Activated CD4-positive, alpha-beta T cell treated with anti-CD3 and anti-CD28 coated beads for 24 hours (primary cell): ENCODE data around the gene MKLN1.

Source experiments
- DNase-seq, 2 donors: peaks; one replicate each; pipeline ENCODE4 v3.0.0-alpha.2; 2020; ENCODE audit warnings: low read depth in 2 of 2

MKLN1 gene

DNA sequence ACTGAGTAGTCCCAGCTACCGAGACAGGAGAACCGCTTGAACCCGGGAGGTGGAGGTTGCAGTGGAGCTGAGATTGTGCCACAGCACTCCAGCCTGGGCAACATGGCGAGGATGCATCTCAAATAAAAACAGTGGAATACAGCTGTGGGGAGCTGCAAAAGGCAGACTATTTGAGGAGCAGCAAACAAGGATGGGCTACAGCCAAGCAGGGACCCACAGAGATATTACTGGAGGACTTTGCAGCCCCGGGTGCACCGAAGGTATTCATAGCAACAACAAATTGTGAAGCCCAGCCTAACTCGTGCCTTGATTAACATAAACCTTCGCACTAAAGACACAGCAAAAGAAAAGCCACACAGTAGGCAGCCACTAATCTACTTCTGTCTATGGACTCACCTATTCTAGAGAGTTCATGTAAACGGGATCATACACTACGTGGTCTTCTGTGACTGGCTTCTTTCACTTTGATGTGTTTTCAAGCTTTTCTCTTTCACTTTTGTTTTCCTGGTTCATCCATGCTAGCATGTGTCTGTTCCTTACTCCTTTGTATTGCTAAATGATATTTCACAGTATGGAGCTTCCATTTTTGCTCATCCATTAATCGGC is 194.8 kb downstream of the MKLN1 start:
- DNase-seq: no peak

DNA sequence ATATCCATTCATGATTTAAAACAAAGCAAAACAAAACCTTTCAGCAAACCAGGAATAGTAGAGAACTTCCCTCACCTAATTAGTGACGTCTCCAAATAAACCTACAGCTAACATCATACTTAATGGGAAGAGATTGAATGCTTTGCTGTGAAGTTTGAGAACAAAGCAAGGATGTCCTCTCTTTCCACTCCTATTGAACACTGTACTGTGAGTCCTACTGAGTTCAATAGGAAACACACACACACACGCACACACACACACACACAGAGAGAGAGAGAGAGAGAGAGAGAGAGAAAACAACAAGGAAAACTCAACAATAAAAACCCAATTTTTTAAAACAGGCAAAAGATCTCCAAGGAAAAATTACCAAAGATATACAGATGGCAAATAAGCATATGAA is 196.4 kb downstream of the MKLN1 start:
- DNase-seq: no peak

DNA sequence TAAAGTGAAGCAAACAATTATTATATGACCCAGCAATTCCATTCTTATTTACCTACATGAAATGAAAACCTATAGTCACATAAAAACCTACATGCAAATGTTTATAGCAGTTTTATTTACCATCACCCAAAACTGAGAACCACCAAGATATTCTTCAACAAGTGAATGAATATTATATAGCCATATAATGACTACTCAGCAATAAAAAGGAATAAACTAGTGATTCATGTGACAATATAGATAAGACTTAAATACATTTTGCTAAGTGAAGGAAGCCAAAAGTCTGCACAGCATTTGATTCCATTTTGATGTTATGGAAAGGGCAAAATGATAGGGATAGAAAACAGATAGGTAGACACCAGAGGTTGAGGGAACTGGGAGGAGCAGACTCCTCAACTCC is 197.0 kb downstream of the MKLN1 start:
- DNase-seq: no peak

DNA sequence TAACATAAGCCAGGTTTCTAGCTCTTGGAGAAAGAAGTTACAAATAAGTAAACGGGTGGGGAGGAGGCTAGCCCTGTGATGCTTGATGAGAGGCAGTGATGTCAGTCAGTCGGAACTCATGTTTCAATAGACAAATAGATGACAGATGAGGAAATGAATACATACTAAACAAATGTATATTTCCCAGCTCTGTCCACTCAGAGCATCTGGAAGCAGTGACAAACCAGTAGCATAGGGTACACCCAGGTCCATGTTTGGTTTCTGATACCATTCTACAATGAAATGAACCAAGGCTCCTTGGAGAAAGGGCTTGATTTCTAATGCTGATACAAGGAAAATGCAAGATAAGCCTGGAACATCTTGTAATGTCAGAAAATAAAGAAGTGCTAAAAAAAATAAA is 198.1 kb downstream of the MKLN1 start:
- no peak for DNase-seq

DNA sequence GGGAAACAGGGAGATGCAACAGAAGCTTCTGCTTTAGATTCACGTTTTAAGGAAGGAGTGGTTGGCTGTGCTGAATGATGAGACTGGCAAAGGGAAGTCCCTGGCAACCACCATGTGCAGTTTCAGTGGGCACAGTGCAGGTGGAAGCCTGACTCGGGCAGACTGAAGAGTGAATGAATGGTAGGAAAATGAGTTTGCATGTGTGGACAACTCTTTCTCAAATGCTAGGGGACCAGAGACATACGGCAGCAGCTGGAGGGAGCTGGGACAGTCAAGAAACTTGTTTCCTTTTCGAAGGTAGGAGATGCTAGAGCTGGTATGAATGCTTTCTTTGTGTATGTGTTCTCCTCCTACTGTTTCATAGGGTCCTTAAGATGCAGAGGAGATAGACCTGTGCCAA is 199.8 kb downstream of the MKLN1 start:
- DNase-seq: no peak

DNA sequence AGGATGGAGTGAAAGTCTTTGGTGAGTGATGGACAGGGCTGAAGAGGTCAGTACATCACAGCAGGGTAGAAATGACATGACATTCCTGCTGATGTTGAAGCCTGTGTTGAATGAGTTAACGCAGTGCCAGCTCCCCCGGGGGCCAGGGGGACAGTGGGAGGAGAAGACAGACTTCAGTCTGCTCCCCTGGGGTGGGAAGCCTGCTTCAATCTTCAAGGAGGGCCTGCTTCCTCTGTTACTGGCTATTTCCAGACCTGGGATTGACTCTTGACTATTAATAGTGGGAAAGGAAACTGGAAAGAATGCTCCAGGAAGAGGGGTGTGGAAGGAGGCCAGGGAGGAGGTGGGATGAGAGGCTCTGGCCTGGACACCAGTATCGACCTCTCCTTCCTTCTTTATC is 201.5 kb downstream of the MKLN1 start:
- no peak for DNase-seq

DNA sequence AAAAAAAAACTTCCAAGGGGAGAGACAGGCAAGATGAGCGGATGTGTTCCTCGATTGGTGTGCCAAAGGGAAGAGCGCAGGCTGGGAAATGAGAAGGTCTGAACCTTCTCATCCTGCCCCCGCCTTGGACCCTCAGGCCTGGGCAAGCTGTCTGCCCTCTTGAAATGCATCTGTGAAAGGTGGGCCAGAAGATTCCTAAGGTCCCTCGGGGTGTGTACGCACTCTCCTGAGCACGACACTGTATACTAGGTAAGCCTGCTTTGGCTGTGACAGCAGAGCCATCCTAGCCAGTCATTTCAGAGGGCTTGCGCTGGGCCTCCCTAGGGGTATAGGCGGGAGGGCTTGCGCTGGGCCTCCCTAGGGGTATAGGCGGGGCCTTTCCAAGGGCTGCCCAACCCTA is 201.9 kb downstream of the MKLN1 start:
- no peak for DNase-seq

DNA sequence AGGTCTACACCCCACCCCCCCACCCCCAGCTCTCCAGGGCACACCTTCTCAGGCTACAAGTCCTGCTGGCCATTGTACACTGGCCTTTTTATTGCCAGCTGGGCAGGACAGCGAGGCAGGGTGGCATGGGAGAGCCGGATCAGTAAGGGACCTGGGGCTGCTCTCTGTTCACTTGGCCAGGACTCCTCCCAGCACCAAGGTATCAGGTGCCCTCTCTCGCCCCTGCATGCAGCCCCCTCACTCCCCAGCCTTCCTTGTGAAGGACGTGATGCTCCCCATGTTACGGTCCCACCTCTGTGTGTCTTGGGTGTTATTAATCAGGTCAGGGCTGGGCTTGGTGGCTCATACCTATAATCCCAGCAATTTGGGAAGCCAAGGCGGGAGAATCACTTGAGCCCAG is 202.5 kb downstream of the MKLN1 start:
- DNase-seq: no peak

DNA sequence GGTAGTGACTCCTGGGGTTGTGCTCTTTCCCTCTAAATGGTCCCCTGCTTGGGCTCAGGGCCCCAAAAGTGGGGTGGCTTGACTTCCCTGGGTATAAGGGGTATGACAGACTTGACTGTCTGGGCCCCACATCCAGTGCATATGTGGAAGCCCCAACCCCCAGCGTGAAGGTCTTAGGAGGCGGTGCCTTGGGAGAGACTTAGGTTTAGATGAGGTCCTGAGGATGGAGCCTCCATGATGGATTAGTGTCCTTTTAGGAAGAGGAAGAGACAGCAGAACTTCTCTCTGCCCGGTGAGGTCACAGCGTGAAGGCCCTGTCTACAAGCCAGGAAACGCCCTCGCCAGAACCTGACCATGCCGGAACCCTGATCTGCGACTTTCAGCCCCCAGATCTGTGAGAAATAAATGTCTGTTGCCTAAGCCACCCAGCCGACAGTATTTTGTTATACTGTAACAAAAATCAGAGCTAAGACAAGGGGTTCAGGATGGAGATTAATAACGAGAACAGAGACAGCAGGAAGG is 205.0 kb downstream of the MKLN1 start:
- DNase-seq: no peak

DNA sequence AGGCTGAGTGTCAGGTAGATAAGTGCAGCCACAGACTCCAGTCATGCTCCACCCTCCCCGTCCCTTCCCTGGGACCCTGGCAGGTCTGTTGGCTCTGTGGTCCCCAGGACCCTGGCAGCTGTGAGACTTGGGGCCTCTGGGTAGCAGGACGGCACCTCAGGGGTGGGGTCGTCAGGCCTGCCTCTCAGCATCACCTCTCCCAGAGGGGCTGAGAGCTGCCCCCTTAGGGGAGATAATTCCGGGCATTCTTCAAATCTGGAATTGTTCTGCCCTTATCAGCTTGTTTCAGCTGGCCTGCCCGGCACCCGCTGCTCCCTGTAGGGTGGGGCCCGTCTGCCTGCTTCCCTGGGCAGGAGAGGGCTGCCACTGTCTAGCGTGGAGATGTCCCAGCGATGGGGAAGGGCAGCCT is 205.5 kb downstream of the MKLN1 start:
- no peak for DNase-seq

DNA sequence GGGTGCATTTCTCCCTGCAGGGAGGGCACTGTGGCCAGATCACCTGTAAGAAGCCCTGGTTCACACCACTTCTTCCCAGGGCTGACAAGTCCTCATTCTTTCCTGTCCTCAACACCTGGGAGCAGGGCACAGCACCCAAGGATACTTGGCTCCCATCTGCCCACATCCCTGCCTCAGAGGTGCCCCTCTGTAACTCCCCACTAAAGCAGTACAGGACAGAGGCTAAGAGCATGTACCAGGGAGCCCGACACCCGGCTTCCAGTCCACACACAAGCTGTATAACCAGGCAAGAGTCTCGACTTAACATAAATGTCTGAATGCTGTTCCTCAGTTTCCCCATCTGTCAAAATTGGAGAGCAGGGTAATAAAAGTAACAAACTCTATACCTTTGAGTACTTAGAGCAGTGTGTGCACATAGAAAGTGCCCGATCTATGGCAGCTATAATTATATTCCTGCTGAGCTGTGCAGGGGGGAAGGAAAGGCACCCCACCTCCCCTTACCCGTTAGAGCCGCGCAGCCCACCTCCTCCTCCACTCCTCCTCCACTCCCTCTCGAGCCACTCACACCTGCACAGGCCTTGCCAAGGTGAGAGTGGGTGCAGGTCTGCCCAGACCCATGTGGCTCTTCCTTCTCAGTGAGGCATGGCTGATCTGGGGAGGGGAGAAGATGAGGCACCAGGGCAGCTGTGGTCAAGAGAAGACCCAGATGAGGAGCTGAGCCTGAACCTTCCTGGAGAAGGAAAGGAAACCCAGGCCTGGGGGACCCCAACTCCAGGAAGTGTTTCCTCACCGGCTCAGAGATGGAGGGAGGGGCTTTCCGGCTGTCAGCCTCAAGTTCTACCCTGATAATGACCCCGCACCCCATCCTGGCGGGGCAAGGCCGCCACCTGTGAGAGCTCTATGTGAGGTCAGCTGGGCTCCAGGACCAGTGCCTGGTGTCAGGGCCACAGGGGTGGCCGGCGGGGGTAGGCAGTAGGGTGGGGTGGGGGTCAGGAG is 206.2 kb downstream of the MKLN1 start:
- DNase-seq: no peak

DNA sequence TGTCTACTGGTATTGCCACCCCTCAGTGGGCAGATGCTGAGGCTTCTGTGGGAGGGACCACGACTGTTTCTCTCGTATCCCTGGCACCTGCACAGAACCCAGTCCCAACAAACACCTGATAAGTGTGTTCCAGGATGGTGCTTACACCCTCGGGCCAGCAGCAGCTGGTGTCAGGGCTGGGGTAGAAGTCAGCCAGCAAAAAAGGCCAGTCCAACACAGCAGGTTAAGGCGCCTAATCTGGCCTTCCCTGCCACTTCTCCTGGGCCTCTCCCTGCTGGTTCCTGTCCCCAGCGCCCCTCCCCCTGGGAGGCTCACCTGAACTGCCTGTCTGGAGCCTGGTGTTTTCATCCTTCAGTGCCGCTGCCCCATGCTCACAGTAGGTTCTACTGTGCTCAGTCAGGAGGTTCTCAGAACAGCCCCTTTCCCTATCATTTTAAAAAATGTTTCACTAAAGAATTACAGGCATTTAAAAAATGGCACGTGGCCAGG is 208.7 kb downstream of the MKLN1 start:
- DNase-seq: no peak

DNA sequence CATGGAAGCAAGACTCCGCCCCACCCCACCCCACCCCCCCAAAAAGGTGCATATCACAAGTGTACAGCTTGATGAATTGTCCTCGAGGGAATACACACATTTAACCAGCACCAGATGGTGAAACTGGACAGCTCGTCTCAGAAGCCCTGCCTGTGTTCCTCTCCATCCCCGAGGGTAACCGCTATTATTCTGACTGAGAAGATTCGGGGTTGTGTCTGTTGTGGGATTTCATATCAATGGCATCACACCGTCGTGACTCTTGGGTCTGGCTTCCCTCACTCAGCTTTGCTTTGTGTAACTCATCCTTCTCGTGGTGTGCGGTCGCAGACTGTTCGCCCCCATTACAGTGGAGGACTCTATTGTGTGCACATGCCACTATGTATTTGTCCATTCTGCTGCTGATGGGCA is 209.9 kb downstream of the MKLN1 start:
- DNase-seq: no peak

DNA sequence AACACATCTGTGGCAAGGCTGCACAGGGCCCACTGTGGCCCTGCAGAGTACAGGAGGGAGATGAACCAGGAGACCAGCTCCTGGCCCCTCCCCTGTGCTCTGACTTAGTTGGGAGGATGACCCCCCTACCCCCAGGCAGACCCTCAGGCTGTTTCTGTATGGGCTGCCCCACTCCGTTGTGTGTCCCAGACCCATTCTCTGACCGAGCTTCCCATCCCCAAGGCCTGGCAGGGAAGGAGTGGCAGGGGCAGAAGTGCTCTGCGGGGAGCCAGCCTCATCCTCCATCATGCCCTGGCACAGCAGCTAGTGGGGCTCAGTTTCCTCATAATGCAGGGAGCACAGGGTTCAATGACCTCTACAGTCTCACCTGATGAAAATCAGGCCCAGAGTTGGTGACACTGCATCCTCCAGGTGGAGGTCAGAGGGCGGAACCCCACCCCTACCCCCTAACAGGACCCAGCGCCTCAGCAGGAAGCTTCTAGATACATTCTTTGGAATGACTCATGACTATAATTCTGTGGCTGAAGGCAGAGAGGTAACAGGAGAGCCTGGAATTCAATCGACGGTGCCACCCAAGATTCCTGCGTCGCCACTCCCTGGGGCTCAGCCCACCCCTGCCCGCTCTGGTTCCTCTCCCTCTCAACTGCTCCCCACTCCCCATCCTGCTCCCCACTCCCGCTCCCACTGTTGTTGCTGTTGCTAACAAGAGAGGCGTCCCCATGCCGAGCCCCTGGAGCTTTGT is 210.6 kb downstream of the MKLN1 start:
- DNase-seq: no peak

DNA sequence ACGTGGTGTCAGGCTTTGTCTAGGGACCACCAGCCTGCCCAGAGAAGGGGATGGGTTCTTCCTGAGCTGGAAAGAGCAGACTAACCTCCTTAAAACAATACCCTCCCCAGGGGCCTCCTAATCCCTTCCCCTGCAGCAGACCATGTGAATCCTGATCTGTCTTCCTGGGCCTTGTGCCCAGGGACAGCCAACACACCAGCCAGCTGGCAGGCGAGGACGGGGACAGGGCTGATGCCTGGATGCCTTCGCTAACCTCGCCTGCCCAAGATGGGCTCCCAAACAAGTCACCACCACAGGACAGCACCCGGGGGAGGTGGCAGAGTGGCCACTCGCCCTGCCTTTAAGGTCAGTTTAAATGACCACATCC is 211.1 kb downstream of the MKLN1 start:
- no peak for DNase-seq

DNA sequence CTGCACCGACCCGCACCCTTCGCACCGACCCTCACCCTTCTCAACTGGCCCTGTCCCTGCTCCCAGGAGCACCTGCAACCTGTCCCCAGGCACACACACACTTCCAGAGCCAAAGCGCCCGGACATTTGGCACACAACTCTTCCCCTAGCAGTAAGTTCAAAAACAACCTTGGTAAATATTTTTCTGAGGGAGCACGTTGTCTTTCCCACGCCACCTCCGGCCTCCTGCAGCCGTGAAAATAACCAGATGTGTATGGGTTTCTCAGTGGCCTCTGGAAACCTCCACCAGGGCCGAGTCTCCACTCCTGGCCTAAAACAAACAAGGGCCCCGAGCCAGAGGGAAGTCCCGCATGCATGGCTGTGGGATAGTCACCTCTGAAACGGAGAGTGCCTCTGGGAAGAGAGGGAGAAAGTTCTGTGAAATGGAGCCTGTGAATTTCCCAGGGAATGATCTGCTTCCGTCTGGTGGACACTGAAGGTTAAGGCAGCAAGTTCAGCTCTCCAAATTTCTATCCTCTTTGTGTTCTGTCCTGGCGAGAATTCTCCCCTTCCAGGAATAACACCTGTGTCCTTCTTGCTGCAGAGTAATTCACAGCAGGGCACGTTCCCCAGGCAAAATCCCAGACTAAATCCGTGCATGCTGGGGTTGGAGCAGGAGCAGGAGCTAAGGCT is 213.0 kb downstream of the MKLN1 start:
- DNase-seq: no peak

DNA sequence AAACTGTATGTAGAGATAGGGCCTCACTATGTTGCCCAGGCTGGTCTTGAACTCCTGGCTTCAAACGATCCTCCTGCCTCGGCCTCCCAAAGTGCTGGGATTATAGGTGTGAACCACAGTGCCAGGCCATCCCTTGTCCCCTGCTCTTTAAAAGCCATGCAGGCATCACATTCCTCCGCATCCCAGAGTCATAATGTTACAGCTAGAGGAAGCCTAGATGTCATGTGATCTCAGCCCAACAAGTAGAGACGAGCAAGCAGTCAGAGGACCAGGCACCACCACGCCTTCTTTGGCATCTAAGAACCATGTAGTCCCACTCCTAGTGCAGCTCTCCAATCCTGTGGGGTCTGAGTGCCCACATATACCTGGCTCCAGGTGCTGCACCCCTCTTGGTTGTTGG is 215.6 kb downstream of the MKLN1 start:
- DNase-seq: no peak

DNA sequence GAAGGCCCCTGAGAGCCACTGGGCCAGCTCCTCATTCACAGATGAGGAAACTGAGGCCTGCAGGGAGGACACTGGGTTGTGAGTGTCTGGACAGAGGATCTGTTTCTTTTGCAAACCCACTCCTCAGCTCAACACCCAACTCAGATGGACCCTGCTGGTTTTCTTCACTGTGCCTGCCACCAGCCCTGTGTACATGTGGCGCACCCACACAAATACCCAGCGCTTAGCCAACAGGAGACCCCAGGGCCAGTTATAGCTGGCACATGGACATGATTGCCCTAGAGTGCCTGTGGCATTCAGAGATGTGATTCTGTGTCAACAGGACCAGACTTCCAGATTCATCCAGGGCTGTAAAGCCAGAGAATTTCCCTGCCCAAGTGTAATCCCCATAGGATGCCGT is 216.3 kb downstream of the MKLN1 start:
- DNase-seq: no peak

DNA sequence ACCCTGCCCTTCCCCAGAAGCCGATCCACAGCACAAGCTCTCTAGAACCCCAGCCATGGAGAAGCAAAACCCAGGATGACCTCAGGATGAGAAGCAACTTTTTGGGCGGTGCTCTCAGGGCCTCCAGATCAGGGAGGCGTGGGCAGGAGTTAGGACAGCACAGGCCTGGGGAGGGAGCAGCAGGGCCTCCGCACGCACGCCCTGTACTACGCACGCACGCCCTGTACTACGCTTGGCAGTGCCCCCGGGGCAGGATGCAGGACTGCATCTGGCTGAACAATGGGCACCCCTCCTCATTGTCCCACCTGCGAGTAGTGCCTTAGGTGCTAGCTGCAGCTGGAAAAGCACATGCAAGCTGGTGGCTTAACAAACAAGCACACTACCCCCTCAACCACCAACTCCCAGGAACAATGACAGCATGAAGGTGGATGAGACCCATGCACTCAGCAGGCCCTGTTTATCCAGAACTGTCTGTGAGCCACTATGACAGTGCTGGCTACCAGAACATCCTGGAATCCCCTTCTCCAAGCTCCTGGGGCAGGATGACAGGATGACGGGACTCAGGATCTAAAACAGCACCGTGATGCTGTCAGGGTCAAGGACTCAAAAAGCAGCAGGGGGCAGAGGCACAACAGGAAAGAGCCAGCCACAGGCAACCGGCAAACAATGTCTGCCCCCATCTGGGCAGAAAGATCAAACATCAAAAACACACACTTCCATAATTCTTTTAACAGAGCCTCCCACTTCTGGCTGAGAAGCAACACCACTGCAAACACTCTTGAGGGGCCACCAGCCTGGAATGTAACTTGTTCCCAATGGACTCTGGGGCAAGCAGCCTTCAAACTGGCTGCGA is 217.0 kb downstream of the MKLN1 start:
- no peak for DNase-seq

DNA sequence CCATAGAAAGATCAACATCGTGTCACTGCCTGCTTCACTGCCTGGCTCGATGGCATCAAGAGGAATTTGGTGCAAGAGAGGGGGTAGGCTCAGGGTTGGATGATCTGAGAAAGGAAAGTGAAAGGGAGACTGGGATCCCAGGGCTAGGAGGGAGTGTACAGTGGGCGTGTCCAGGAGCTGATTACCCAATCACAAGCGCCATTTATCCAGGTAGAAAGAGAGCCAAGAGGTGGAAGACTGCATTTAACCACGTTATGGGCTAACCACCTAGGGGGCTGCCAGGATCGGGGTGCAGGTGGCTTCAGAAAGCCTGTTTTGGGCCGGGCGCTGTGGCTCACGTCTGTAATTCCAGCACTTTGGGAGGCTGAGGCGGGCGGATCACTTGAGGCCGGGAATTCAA is 218.4 kb downstream of the MKLN1 start:
- DNase-seq: no peak
